IMR-90 (cell line): ENCODE measurements around the gene FRAS1. TPM values are rescaled to one million over a fixed set of nuclear protein-coding genes. Genes with fewer than 3 reads are reported as not detected.

Experiments
- ATAC-seq: fragments of 200-7000 bp; cut with Tn5 transposase; 2 replicates; pipeline ENCODE4 v1.9.1; 2020; ENCODE audit warnings: low read depth, mild to moderate bottlenecking, moderate library complexity
- BruUV-seq: library from RNA; stranded (reverse); fragments of 400-500 nt; replicated peaks from 2 replicates; lab custom pipeline; 2021; lab: Mats Ljungman, UMichigan
- CTCF ChIA-PET: fragments of 300-600 bp; formaldehyde crosslinking; extraction: SDS; loops from one replicate; lab custom pipeline; 2021; ENCODE audit warnings: antibody characterized with exemption; lab: Yijun Ruan, JAX
- POLR2A ChIA-PET: fragments of 300-600 bp; sonication (Branson Sonifier 250); formaldehyde crosslinking; loops from one replicate; lab custom pipeline; 2022; ENCODE audit warnings: antibody characterized with exemption; ENCODE audit not compliant: unreplicated experiment; lab: Charles Lee
- DNase-seq: peaks from one replicate; pipeline ENCODE4 v3.0.0; 2013
- H2AFZ ChIP-seq: replicated peaks from 2 replicates; pipeline ENCODE3; 2013; ENCODE audit warnings: low read length, mild to moderate bottlenecking; ENCODE audit not compliant: poor library complexity
- H2AK5ac ChIP-seq: 2 replicates; pipeline ENCODE4 v1.6.1; 2013; ENCODE audit warnings: low read depth, low read length, inconsistent platforms
- H2AK9ac ChIP-seq: replicated peaks from 2 replicates; pipeline ENCODE3; 2013; ENCODE audit warnings: mild to moderate bottlenecking, low read depth, low read length, moderate library complexity; ENCODE audit not compliant: poor library complexity
- H2BK120ac ChIP-seq: 2 replicates; pipeline ENCODE4 v1.6.1; 2013; ENCODE audit warnings: low read depth, low read length, inconsistent platforms
- H2BK15ac ChIP-seq: 3 replicates; pipeline ENCODE4 v1.6.1; 2013; ENCODE audit warnings: low read depth, low read length, inconsistent platforms
- H2BK20ac ChIP-seq: 2 replicates; pipeline ENCODE4 v1.6.1; 2013; ENCODE audit warnings: low read depth, mild to moderate bottlenecking, inconsistent platforms, low read length, moderate library complexity
- H2BK5ac ChIP-seq: 2 replicates; pipeline ENCODE4 v1.6.1; 2013; ENCODE audit warnings: mild to moderate bottlenecking, low read depth, low read length, inconsistent platforms; ENCODE audit not compliant: poor library complexity, severe bottlenecking
- H3K14ac ChIP-seq: replicated peaks from 2 replicates; pipeline ENCODE4 v1.6.1; 2013; ENCODE audit warnings: low read depth, low read length, inconsistent platforms
- H3K18ac ChIP-seq: 2 replicates; pipeline ENCODE4 v1.6.1; 2013; ENCODE audit warnings: low read depth, low read length, control low read depth
- H3K23ac ChIP-seq: 2 replicates; pipeline ENCODE4 v1.6.1; 2013; ENCODE audit warnings: low read depth, low read length, inconsistent platforms
- H3K27ac ChIP-seq: 2 replicates; pipeline ENCODE4 v1.5.1; 2013; ENCODE audit warnings: mild to moderate bottlenecking, control low read depth, low read length; ENCODE audit not compliant: insufficient read depth
- H3K27me3 ChIP-seq: 2 replicates; pipeline ENCODE4 v1.6.1; 2013; ENCODE audit warnings: low read length; ENCODE audit not compliant: control insufficient read depth, insufficient read depth
- H3K36me3 ChIP-seq: 2 replicates; pipeline ENCODE4 v1.6.1; 2013; ENCODE audit warnings: low read length, mixed read lengths; ENCODE audit not compliant: control insufficient read depth, insufficient read depth
- H3K4ac ChIP-seq: 2 replicates; pipeline ENCODE4 v1.6.1; 2013; ENCODE audit warnings: low read depth, low read length, inconsistent platforms
- H3K4me1 ChIP-seq: 2 replicates; pipeline ENCODE4 v1.6.1; 2013; ENCODE audit warnings: low read length, mixed read lengths; ENCODE audit not compliant: control insufficient read depth, insufficient read depth
- H3K4me2 ChIP-seq: 2 replicates; pipeline ENCODE4 v1.6.1; 2013; ENCODE audit warnings: low read depth, mild to moderate bottlenecking, control low read depth, low read length, moderate library complexity
- H3K4me3 ChIP-seq: 2 replicates; pipeline ENCODE4 v1.5.1; 2013; ENCODE audit warnings: low read depth, mild to moderate bottlenecking, control low read depth, low read length, moderate library complexity; ENCODE audit not compliant: insufficient read depth
- H3K56ac ChIP-seq: 2 replicates; pipeline ENCODE4 v1.6.1; 2013; ENCODE audit warnings: low read length, inconsistent platforms; ENCODE audit not compliant: insufficient read depth; ENCODE audit errors: extremely low read depth
- H3K79me1 ChIP-seq, 2 experiments: 2 replicates each; pipeline ENCODE4 v1.6.1; 2013; ENCODE audit warnings: low read length in 2 of 2, inconsistent platforms in 1 of 2, low read depth in 1 of 2
- H3K9ac ChIP-seq: 2 replicates; pipeline ENCODE4 v1.6.1; 2013; ENCODE audit warnings: low read depth, low read length, control low read depth
- H3K9me1 ChIP-seq: 2 replicates; pipeline ENCODE4 v1.6.1; 2013; ENCODE audit warnings: low read length, inconsistent platforms; ENCODE audit not compliant: insufficient read depth
- H3K9me3 ChIP-seq: 2 replicates; pipeline ENCODE4 v1.6.1; 2013; ENCODE audit warnings: low read length; ENCODE audit not compliant: control insufficient read depth, insufficient read depth
- H4K20me1 ChIP-seq: 2 replicates; pipeline ENCODE4 v1.6.1; 2013; ENCODE audit warnings: low read length, inconsistent platforms; ENCODE audit not compliant: insufficient read depth
- H4K5ac ChIP-seq: 2 replicates; pipeline ENCODE4 v1.6.1; 2013; ENCODE audit warnings: mild to moderate bottlenecking, low read depth, low read length, control low read depth
- H4K8ac ChIP-seq, 2 experiments: 2 replicates each; pipeline ENCODE4 v1.6.1; 2013; ENCODE audit warnings: low read depth in 2 of 2, low read length in 2 of 2, control low read depth in 1 of 2, inconsistent platforms in 1 of 2
- H4K91ac ChIP-seq: 2 replicates; pipeline ENCODE4 v1.6.1; 2013; ENCODE audit warnings: low read depth, low read length, inconsistent platforms; ENCODE audit not compliant: insufficient read depth
- BHLHE40 ChIP-seq: fragments of 150-350 bp; IDR thresholded peaks from 2 replicates; pipeline ENCODE4 v1.6.1; 2016; ENCODE audit warnings: mild to moderate bottlenecking, low read depth, low read length
- CEBPB ChIP-seq: IDR thresholded peaks from 2 replicates; pipeline ENCODE4 v1.6.1; 2012; ENCODE audit warnings: low read depth, low read length, improper control_type of control experiment
- CHD1 ChIP-seq: IDR thresholded peaks from 2 replicates; pipeline ENCODE4 v1.6.1; 2012; ENCODE audit warnings: low read depth, low read length, improper control_type of control experiment
- ELK1 ChIP-seq: fragments of 150-350 bp; IDR thresholded peaks from 2 replicates; pipeline ENCODE4 v1.6.1; 2016; ENCODE audit warnings: low read depth, mild to moderate bottlenecking, low read length, moderate library complexity, borderline replicate concordance
- FOS ChIP-seq: fragments of 150-350 bp; IDR thresholded peaks from 2 replicates; pipeline ENCODE4 v1.6.1; 2016; ENCODE audit warnings: low read depth, low read length
- MAFK ChIP-seq: IDR thresholded peaks from 2 replicates; pipeline ENCODE4 v1.6.1; 2012; ENCODE audit warnings: low read depth, low read length, improper control_type of control experiment
- MAZ ChIP-seq: IDR thresholded peaks from 2 replicates; pipeline ENCODE4 v1.6.1; 2012; ENCODE audit warnings: low read depth, mild to moderate bottlenecking, low read length, improper control_type of control experiment, moderate library complexity, borderline replicate concordance
- MXI1 ChIP-seq: IDR thresholded peaks from 2 replicates; pipeline ENCODE4 v1.6.1; 2012; ENCODE audit warnings: low read depth, mild to moderate bottlenecking, low read length, moderate library complexity, borderline replicate concordance
- NFE2L2 ChIP-seq: fragments of 150-350 bp; IDR thresholded peaks from 2 replicates; pipeline ENCODE4 v1.6.1; 2016; ENCODE audit warnings: low read depth, mild to moderate bottlenecking, low read length
- POLR2A ChIP-seq: IDR thresholded peaks from 2 replicates; pipeline ENCODE4 v1.6.1; 2012; ENCODE audit warnings: mild to moderate bottlenecking, low read depth, low read length
- RAD21 ChIP-seq: IDR thresholded peaks from 2 replicates; pipeline ENCODE4 v1.6.1; 2012; ENCODE audit warnings: low read length, improper control_type of control experiment
- RCOR1 ChIP-seq: IDR thresholded peaks from 2 replicates; pipeline ENCODE4 v1.6.1; 2012; ENCODE audit warnings: mild to moderate bottlenecking, low read length, improper control_type of control experiment; ENCODE audit not compliant: insufficient replicate concordance
- RFX5 ChIP-seq: IDR thresholded peaks from 2 replicates; pipeline ENCODE4 v1.8.0; 2012; ENCODE audit warnings: low read depth, mild to moderate bottlenecking, low read length, moderate library complexity
- SMC3 ChIP-seq: fragments of 150-350 bp; IDR thresholded peaks from 2 replicates; pipeline ENCODE4 v1.6.1; 2016; ENCODE audit warnings: low read depth, mild to moderate bottlenecking, antibody characterized with exemption, low read length, moderate library complexity
- WGBS, 2 experiments: methylation state at CpG; one replicate each; pipeline versions ENCODE4 v1.1.5 to v1.1.7; 2013; ENCODE audit warnings: missing lambda C conversion rate in 2 of 2; ENCODE audit not compliant: insufficient read length in 1 of 2; ENCODE audit errors: extremely low coverage in 2 of 2; 5-methylcytosine and 5-hydroxymethylcytosine counted together
- dilution Hi-C: fragments of 300-500 bp; cut with HindIII; formaldehyde crosslinking; loops from one replicate; pipeline ENCODE4 v1.14.3; 2018; ENCODE audit warnings: low sequenced_read_pairs; ENCODE audit not compliant: unreplicated experiment
- in situ Hi-C: fragments of 300-500 bp; cut with MboI; formaldehyde crosslinking; loops from 3 replicates; pipeline ENCODE4 v1.14.3; 2019; ENCODE audit warnings: low sequenced_read_pairs, inconsistent platforms, mixed read lengths
- intact Hi-C: fragments of 100-400 bp; cut with micrococcal nuclease; formaldehyde crosslinking; loops from 2 replicates; pipeline ENCODE4 v1.10.0; 2022
- polyA plus RNA-seq, 3 experiments: library from polyadenylated mRNA; depleted of rRNA; stranded (reverse); fragments of >200 nt; gene quantifications; 2 replicates each; pipeline ENCODE4 v1.2.3, GENCODE V29; 2012; ENCODE audit warnings: low replicate concordance in 1 of 3
- total RNA-seq: library from RNA; depleted of rRNA; stranded (reverse); fragments of >200 nt; gene quantifications from 2 replicates; pipeline ENCODE4 v1.2.3, GENCODE V29; 2012
- TF ChIP-seq, protein P1 (sequence below): conservative IDR thresholded peaks from 2 replicates; pipeline ENCODE4 v1.5.1; 2012; ENCODE audit warnings: mild to moderate bottlenecking, low read depth, low read length, improper control_type of control experiment
- TF ChIP-seq, protein P2 (sequence below): fragments of 150-350 bp; IDR thresholded peaks from 2 replicates; pipeline ENCODE4 v1.6.1; 2017; ENCODE audit warnings: mild to moderate bottlenecking, antibody characterized with exemption, low read length, low read depth

Gene FRAS1
- total and polyA plus RNA-seq, 2 of the 4 experiments (the other 2 are of a cell fraction), result under 0.01 to 0.03 TPM

GRCh38 chr4:78496021-78496643 lies 439.0 kb downstream of the FRAS1 start:
- no peaks in the 10 kb centered on the region for H3K9me1 ChIP-seq
- BruUV-seq, result no TSS peak
- no peak for DNase-seq
- no peaks in the 10 kb centered on the region for H3K36me3 ChIP-seq
- no peaks in the 10 kb centered on the region for H3K9me3 ChIP-seq
- H3K23ac ChIP-seq, result no peak overlapping the region
- no peaks in the 10 kb centered on the region for H3K4me1 ChIP-seq
- H3K4me3 ChIP-seq, result no peak overlapping the region
- WGBS, 2 experiments, result no CpG with 5 or more reads among the region's 4 CpGs
- no peak overlapping the region for H3K14ac ChIP-seq
- no peaks in the 10 kb centered on the region; the same call in 1 of the 2 replicates for H3K27me3 ChIP-seq
- H4K91ac ChIP-seq, result no peak overlapping the region
- in situ Hi-C loops (no loop called here), intact Hi-C loops (no loop called here), dilution Hi-C loops (no loop called here)
- no peak overlapping the region for H4K5ac ChIP-seq
- no peak overlapping the region for H3K4ac ChIP-seq
- no peak overlapping the region for H3K18ac ChIP-seq
- H4K8ac ChIP-seq, result no peak overlapping the region
- no peak overlapping the region for H3K27ac ChIP-seq
- H2AK5ac ChIP-seq, result no peak overlapping the region
- no peak overlapping the region for H2AFZ ChIP-seq
- POLR2A ChIA-PET, result no interaction called here
- TF ChIP-seq MAZ (no peak), MXI1 (no peak), POLR2A (no peak), FOS (no peak), SMC3 (no peak), RAD21 (no peak), BHLHE40 (no peak), RCOR1 (no peak), RFX5 (no peak), CHD1 (no peak), NFE2L2 (no peak), CEBPB (no peak), MAFK (no peak), ELK1 (no peak)
- TF ChIP-seq, protein P1, sequence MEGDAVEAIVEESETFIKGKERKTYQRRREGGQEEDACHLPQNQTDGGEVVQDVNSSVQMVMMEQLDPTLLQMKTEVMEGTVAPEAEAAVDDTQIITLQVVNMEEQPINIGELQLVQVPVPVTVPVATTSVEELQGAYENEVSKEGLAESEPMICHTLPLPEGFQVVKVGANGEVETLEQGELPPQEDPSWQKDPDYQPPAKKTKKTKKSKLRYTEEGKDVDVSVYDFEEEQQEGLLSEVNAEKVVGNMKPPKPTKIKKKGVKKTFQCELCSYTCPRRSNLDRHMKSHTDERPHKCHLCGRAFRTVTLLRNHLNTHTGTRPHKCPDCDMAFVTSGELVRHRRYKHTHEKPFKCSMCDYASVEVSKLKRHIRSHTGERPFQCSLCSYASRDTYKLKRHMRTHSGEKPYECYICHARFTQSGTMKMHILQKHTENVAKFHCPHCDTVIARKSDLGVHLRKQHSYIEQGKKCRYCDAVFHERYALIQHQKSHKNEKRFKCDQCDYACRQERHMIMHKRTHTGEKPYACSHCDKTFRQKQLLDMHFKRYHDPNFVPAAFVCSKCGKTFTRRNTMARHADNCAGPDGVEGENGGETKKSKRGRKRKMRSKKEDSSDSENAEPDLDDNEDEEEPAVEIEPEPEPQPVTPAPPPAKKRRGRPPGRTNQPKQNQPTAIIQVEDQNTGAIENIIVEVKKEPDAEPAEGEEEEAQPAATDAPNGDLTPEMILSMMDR, result no peak
- TF ChIP-seq, protein P2, sequence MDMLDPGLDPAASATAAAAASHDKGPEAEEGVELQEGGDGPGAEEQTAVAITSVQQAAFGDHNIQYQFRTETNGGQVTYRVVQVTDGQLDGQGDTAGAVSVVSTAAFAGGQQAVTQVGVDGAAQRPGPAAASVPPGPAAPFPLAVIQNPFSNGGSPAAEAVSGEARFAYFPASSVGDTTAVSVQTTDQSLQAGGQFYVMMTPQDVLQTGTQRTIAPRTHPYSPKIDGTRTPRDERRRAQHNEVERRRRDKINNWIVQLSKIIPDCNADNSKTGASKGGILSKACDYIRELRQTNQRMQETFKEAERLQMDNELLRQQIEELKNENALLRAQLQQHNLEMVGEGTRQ, result no peak
- no peak overlapping the region for H3K4me2 ChIP-seq
- H3K56ac ChIP-seq, result no peak overlapping the region
- no peak overlapping the region for H2BK5ac ChIP-seq
- no peak for ATAC-seq
- H2AK9ac ChIP-seq, result no peak overlapping the region
- H3K79me1 ChIP-seq, result no peaks in the 10 kb centered on the region
- no peak overlapping the region for H2BK120ac ChIP-seq
- no peak overlapping the region for H2BK15ac ChIP-seq
- H4K20me1 ChIP-seq, result no peaks in the 10 kb centered on the region
- H2BK20ac ChIP-seq, result no peak overlapping the region
- CTCF ChIA-PET, result no interaction called here
- no peak overlapping the region for H3K9ac ChIP-seq
